Measurements from ENCODE around the gene TCEA3. TPM values are rescaled to one million over a fixed set of nuclear protein-coding genes. Genes with fewer than 3 reads are reported as not detected.
A peak's percentile ranks its signal among the peaks of the same experiment; 100 is the strongest.

The TCEA3 gene
- total RNA-seq, result 10 to 100 TPM; 39.5 to 49.1 (median 46.2) TPM

GRCh38 chr1:23424293-23425192, at the start of gene TCEA3:
TSS of gene TCEA3 (minus strand) at chr1:23424748. CDS start at chr1:23424633, 115 bp downstream.
- intact Hi-C loops (cut with DNase I; ENCODE audit: low total_unique reads), result loop anchor here (10.0 kb wide), 1 partner anchor 60 kb away; the partner anchor contains the start of gene ASAP3
- no peak for DNase-seq (ENCODE audit: low spot score in 2 of 2)
- TF ChIP-seq POLR2A (IDR thresholded peaks at IDR 0.05) (no peak), CTCF (IDR thresholded peaks at IDR 0.05) (no peak)
- H3K4me3 ChIP-seq (ENCODE audit: low read depth, poor library complexity, severe bottlenecking), result peak within 1 kb of the TSS; percentile 41
- WGBS, 2 donors, result 0% methylated on average over 15 to 21 of the region's 84 CpGs

- TF ChIP-seq POLR2A (IDR thresholded peaks at IDR 0.05), result no peak
- no peak for TF ChIP-seq CTCF (IDR thresholded peaks at IDR 0.05)
- DNase-seq (ENCODE audit: low spot score in 2 of 2), result no peak
- no peak overlapping the region for H3K4me3 ChIP-seq (ENCODE audit: low read depth, poor library complexity, severe bottlenecking)
- intact Hi-C loops (cut with DNase I; ENCODE audit: low total_unique reads), result no loop called here
- WGBS, 2 donors, result 59 to 64% methylated on average over 6 of the region's 6 CpGs
Observed at GRCh38 chr1:23473037-23473800, 48.7 kb upstream of the TCEA3 start.

GRCh38 chr1:23472351-23473036, 47.9 kb upstream of the TCEA3 start:
- H3K4me3 ChIP-seq (ENCODE audit: low read depth, poor library complexity, severe bottlenecking), result no peak overlapping the region
- no peak for DNase-seq (ENCODE audit: low spot score in 2 of 2)
- 86 to 89% methylated on average over 5 of the region's 5 CpGs for WGBS, 2 donors
- no peak for TF ChIP-seq CTCF (IDR thresholded peaks at IDR 0.05)
- no peak for TF ChIP-seq POLR2A (IDR thresholded peaks at IDR 0.05)
- intact Hi-C loops (cut with DNase I; ENCODE audit: low total_unique reads), result no loop called here

- DNase-seq (ENCODE audit: low spot score in 2 of 2), result no peak
- intact Hi-C loops (cut with DNase I; ENCODE audit: low total_unique reads), result no loop called here
- H3K4me3 ChIP-seq (ENCODE audit: low read depth, poor library complexity, severe bottlenecking), result no peak overlapping the region
- no peak for TF ChIP-seq POLR2A (IDR thresholded peaks at IDR 0.05)
- TF ChIP-seq CTCF (IDR thresholded peaks at IDR 0.05), result no peak
- WGBS, 2 donors, result 80 to 82% methylated on average over 4 of the region's 4 CpGs
Observed at GRCh38 chr1:23471473-23472075, 47.0 kb upstream of the TCEA3 start.

GRCh38 chr1:23470282-23471070, 45.9 kb upstream of the TCEA3 start:
- 43 to 66% methylated on average over 12 of the region's 12 CpGs for WGBS, 2 donors
- intact Hi-C loops (cut with DNase I; ENCODE audit: low total_unique reads), result no loop called here
- TF ChIP-seq POLR2A (IDR thresholded peaks at IDR 0.05) (no peak), CTCF (IDR thresholded peaks at IDR 0.05) (no peak)
- DNase-seq (ENCODE audit: low spot score in 2 of 2), result no peak
- H3K4me3 ChIP-seq (ENCODE audit: low read depth, poor library complexity, severe bottlenecking), result no peak overlapping the region
